OCI-LY1 (cell line): Measurements from ENCODE around the gene ACSS1.

Experiments
- EZH2 ChIP-seq: fragments of 200-600 bp; sonication (generic), shearing (Covaris generic); IDR thresholded peaks from 2 replicates; pipeline ENCODE4 v1.8.0; 2017; ENCODE audit warnings: borderline replicate concordance, mixed run types, mild to moderate bottlenecking, antibody characterized with exemption, low read length, moderate library complexity, mixed read lengths
- TF ChIP-seq, protein P1 (sequence below): fragments of 200-600 bp; sonication (generic), shearing (Covaris generic); IDR thresholded peaks from 2 replicates; pipeline ENCODE4 v1.5.1; 2017; ENCODE audit warnings: mild to moderate bottlenecking, antibody characterized with exemption, low read length, moderate library complexity, mixed read lengths

GRCh38 chr20:25097498-25097897 is 39.6 kb upstream of the ACSS1 start:
- TF ChIP-seq, protein P1, sequence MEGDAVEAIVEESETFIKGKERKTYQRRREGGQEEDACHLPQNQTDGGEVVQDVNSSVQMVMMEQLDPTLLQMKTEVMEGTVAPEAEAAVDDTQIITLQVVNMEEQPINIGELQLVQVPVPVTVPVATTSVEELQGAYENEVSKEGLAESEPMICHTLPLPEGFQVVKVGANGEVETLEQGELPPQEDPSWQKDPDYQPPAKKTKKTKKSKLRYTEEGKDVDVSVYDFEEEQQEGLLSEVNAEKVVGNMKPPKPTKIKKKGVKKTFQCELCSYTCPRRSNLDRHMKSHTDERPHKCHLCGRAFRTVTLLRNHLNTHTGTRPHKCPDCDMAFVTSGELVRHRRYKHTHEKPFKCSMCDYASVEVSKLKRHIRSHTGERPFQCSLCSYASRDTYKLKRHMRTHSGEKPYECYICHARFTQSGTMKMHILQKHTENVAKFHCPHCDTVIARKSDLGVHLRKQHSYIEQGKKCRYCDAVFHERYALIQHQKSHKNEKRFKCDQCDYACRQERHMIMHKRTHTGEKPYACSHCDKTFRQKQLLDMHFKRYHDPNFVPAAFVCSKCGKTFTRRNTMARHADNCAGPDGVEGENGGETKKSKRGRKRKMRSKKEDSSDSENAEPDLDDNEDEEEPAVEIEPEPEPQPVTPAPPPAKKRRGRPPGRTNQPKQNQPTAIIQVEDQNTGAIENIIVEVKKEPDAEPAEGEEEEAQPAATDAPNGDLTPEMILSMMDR, result no peak
- TF ChIP-seq EZH2, result no peak
